ENCODE measurements around the gene RAD9A.
"Not testable (repeated sequence)": the region's sequence is repeated elsewhere in the genome, so short reads cannot be mapped to it uniquely, and the experiment has no call there.

Gene RAD9A

GRCh38 chr11:67397536-67397935 is 5.8 kb downstream of the RAD9A start:
- DNase-seq (ENCODE audit: low spot score) = no peak

- no peak for DNase-seq (ENCODE audit: low spot score)
Measured at GRCh38 chr11:67397986-67398660, 6.3 kb downstream of the RAD9A start.

- no peak for DNase-seq (ENCODE audit: low spot score)
Measured at GRCh38 chr11:67398661-67399563, 7.1 kb downstream of the RAD9A start.

GRCh38 chr11:67400251-67400941 is 8.6 kb downstream of the RAD9A start:
- no peak for DNase-seq (ENCODE audit: low spot score)

- no peak for DNase-seq (ENCODE audit: low spot score)
Measured at GRCh38 chr11:67400942-67401494, 9.2 kb downstream of the RAD9A start.

- peak; percentile 94 for DNase-seq (ENCODE audit: low spot score)
Measured at GRCh38 chr11:67401495-67402191, 9.9 kb downstream of the RAD9A start, which contains the start of gene PPP1CA. Gene PPP1CA, minus strand, starts transcription at chr11:67401858. Its CDS starts 76 bp downstream, at chr11:67401782.

- DNase-seq (ENCODE audit: low spot score) = not testable (repeated sequence)
Measured at GRCh38 chr11:67402192-67402839, 10.5 kb downstream of the RAD9A start.

- DNase-seq (ENCODE audit: low spot score) = not testable (repeated sequence)
Measured at GRCh38 chr11:67403085-67403484, 11.3 kb downstream of the RAD9A start.

- no peak for DNase-seq (ENCODE audit: low spot score)
Measured at GRCh38 chr11:67404515-67405195, 12.9 kb downstream of the RAD9A start.

- DNase-seq (ENCODE audit: low spot score) = no peak
Measured at GRCh38 chr11:67405196-67405567, 13.4 kb downstream of the RAD9A start.

- no peak for DNase-seq (ENCODE audit: low spot score)
Measured at GRCh38 chr11:67405688-67406339, 14.0 kb downstream of the RAD9A start.

- no peak for DNase-seq (ENCODE audit: low spot score)
Measured at GRCh38 chr11:67406420-67406968, 14.7 kb downstream of the RAD9A start.

GRCh38 chr11:67406969-67407687 is 15.3 kb downstream of the RAD9A start:
- peak; percentile 78 for DNase-seq (ENCODE audit: low spot score)

- DNase-seq (ENCODE audit: low spot score) = no peak
Measured at GRCh38 chr11:67407688-67408163, 15.9 kb downstream of the RAD9A start.

GRCh38 chr11:67408437-67409200 is 16.8 kb downstream of the RAD9A start:
- DNase-seq (ENCODE audit: low spot score) = no peak

GRCh38 chr11:67409261-67409666 is 17.5 kb downstream of the RAD9A start:
- no peak for DNase-seq (ENCODE audit: low spot score)

- no peak for DNase-seq (ENCODE audit: low spot score)
Measured at GRCh38 chr11:67409781-67410368, 18.1 kb downstream of the RAD9A start.

Data from Ammon's horn (tissue), 1 donor.